ENCODE measurements around the gene ERF. TPM values are rescaled to one million over a fixed set of nuclear protein-coding genes. Genes with fewer than 3 reads are reported as not detected.

The ERF gene
- total and polyA plus RNA-seq, 2 donors (not counting 3 experiments of a cell fraction or from before 2014, with no cell fraction given), result 102 to 117 TPM

- ChIA-PET CTCF (no interaction called here), POLR2A (no interaction called here)
- Histone ChIP-seq H3K4me1 (ENCODE audit: control insufficient read depth, extremely low read depth, insufficient read depth, low read length) (peaks cover 17% of the 10 kb centered on the region), H3K79me2 (ENCODE audit: control insufficient read depth, insufficient read depth, low read length) (no peaks in the 10 kb centered on the region), H3K27ac (ENCODE audit: insufficient read depth, low read depth, low read length) (no peak overlapping the region), H3K36me3 (ENCODE audit: control insufficient read depth in 2 of 2, extremely low read depth in 1 of 2, insufficient read depth in 2 of 2, low read length in 2 of 2) (peaks cover 3 to 49% of the 10 kb centered on the region in 2 experiments), H3K4me3 (replicated peaks in 1 of 3; ENCODE audit: insufficient read depth in 1 of 3, low read depth in 1 of 3, low read length in 3 of 3) (no peak overlapping the region), H4K20me1 (replicated peaks; ENCODE audit: control insufficient read depth, extremely low read depth, insufficient read depth, low read length) (no peaks in the 10 kb centered on the region), H3K9me1 (replicated peaks; ENCODE audit: control insufficient read depth, extremely low read depth, insufficient read depth, low read length) (no peaks in the 10 kb centered on the region), H3K9ac (replicated peaks; ENCODE audit: extremely low read depth, insufficient read depth, low read length) (no peak overlapping the region), H3K4me2 (ENCODE audit: insufficient read depth, low read length) (no peak overlapping the region), H2AFZ (ENCODE audit: low read depth, low read length) (no peak overlapping the region), H3K9me3 (replicated peaks; ENCODE audit: control insufficient read depth, insufficient read depth, low read length) (no peaks in the 10 kb centered on the region), H3K27me3 (ENCODE audit: control insufficient read depth in 2 of 2, insufficient read depth in 2 of 2, low read length in 2 of 2) (no peaks in the 10 kb centered on the region)
- DNase-seq (ENCODE audit: low read depth, low spot score), result no peak
- no peak for FAIRE-seq
- TF ChIP-seq FOS (IDR thresholded peaks at IDR 0.05; ENCODE audit: borderline replicate concordance, insufficient read depth, low read length) (no peak), CTCF (IDR thresholded peaks at IDR 0.05; ENCODE audit: extremely low read depth in 1 of 2, insufficient read depth in 1 of 2, low read depth in 1 of 2, low read length in 2 of 2) (no peak), JUN (IDR thresholded peaks at IDR 0.05; ENCODE audit: borderline replicate concordance, insufficient read depth, insufficient read length, low read depth) (no peak), POLR2A (IDR thresholded peaks at IDR 0.05; ENCODE audit: low read depth, low read length) (no peak), EZH2 (IDR thresholded peaks at IDR 0.05; ENCODE audit: borderline replicate concordance, low read depth, low read length, severe bottlenecking) (no peak), GATA2 (IDR thresholded peaks at IDR 0.05; ENCODE audit: insufficient read depth, insufficient read length, low read depth, low read length) (no peak), POLR2AphosphoS5 (IDR thresholded peaks at IDR 0.05; ENCODE audit: insufficient read depth, low read depth, low read length) (no peak), MYC (IDR thresholded peaks at IDR 0.05; ENCODE audit: low read depth, low read length) (no peak), MAX (IDR thresholded peaks at IDR 0.05; ENCODE audit: insufficient read depth, insufficient read length) (no peak)
- no TSS peak for BruUV-seq (replicated peaks)
- intact Hi-C loops (cut with micrococcal nuclease) (no loop called here), dilution Hi-C loops (cut with MboI; ENCODE audit: extremely low pct_ligation_motif_present, low sequenced_read_pairs) (no loop called here)
Measured at GRCh38 chr19:42204664-42205063, 50.3 kb downstream of the ERF start.
